Endodermal cell (in vitro differentiated cells): ENCODE results near the gene OR7G2. TPM values are rescaled to one million over a fixed set of nuclear protein-coding genes. Genes with fewer than 3 reads are reported as not detected.

Experiments used
- DNase-seq: peaks from one replicate; pipeline ENCODE4 v3.0.0-alpha.2; 2017
- H3K27ac ChIP-seq: 2 replicates; pipeline ENCODE4 v1.5.1; 2013; ENCODE audit warnings: mild to moderate bottlenecking, low read depth, low read length, moderate library complexity
- H3K27me3 ChIP-seq: 2 replicates; pipeline ENCODE4 v1.6.1; 2013; ENCODE audit warnings: mild to moderate bottlenecking, low read length, moderate library complexity; ENCODE audit not compliant: insufficient read depth, control insufficient read depth, poor library complexity, severe bottlenecking
- H3K36me3 ChIP-seq: 2 replicates; pipeline ENCODE4 v1.7.0; 2013; ENCODE audit warnings: mild to moderate bottlenecking, low read length, moderate library complexity; ENCODE audit not compliant: control insufficient read depth, insufficient read depth
- H3K4me1 ChIP-seq: one replicate; pipeline ENCODE4 v1.7.0; 2013; ENCODE audit warnings: low read length; ENCODE audit not compliant: control insufficient read depth, insufficient read depth
- H3K4me3 ChIP-seq: 2 replicates; pipeline ENCODE4 v1.5.1; 2013; ENCODE audit warnings: mild to moderate bottlenecking, low read length, moderate library complexity
- H3K9ac ChIP-seq: 2 replicates; pipeline ENCODE4 v1.6.1; 2013; ENCODE audit warnings: mild to moderate bottlenecking, low read length, moderate library complexity; ENCODE audit not compliant: poor library complexity, severe bottlenecking; ENCODE audit errors: extremely low read depth
- H3K9me3 ChIP-seq: 2 replicates; pipeline ENCODE4 v1.6.1; 2013; ENCODE audit warnings: mild to moderate bottlenecking, low read length, moderate library complexity; ENCODE audit not compliant: control insufficient read depth
- H3K27ac Mint-ChIP-seq: 2 replicates; pipeline ENCODE4 v1.8.0; 2020; ENCODE audit warnings: mixed read lengths
- H3K27me3 Mint-ChIP-seq: 2 replicates; pipeline ENCODE4 v1.8.0; 2021; ENCODE audit warnings: mild to moderate bottlenecking, mixed read lengths; ENCODE audit not compliant: insufficient read depth
- H3K36me3 Mint-ChIP-seq: 2 replicates; pipeline ENCODE4 v1.8.0; 2020; ENCODE audit warnings: low read depth, mixed read lengths
- H3K4me1 Mint-ChIP-seq: 2 replicates; pipeline ENCODE4 v1.8.0; 2020; ENCODE audit warnings: mixed read lengths
- H3K4me3 Mint-ChIP-seq: 2 replicates; pipeline ENCODE4 v1.8.0; 2020; ENCODE audit warnings: mild to moderate bottlenecking, moderate library complexity, mixed read lengths
- H3K9me3 Mint-ChIP-seq: 2 replicates; pipeline ENCODE4 v1.8.0; 2020; ENCODE audit warnings: mild to moderate bottlenecking, mixed read lengths
- WGBS, 2 experiments: methylation state at CpG; one replicate each; pipeline versions ENCODE4 v1.1.5 to v1.1.7; 2013; ENCODE audit warnings: missing lambda C conversion rate in 2 of 2, mixed read lengths in 1 of 2; ENCODE audit not compliant: insufficient coverage in 1 of 2, insufficient read length in 1 of 2; 5-methylcytosine and 5-hydroxymethylcytosine counted together
- total RNA-seq, 2 donors: library from RNA; stranded (reverse); fragmentation: NEBNext Ultra II Directional in 1 of 2; extraction: Animal tissue kit (Norgen Biotek cat#: 25700) in 1 of 2; gene quantifications; 2 replicates in 1 of 2; 3 replicates in 1 of 2; pipeline ENCODE4 v1.2.1, GENCODE V29; 2021
- TF ChIP-seq, protein P1 (sequence below): fragments of 200-600 bp; sonication (generic); conservative IDR thresholded peaks from 2 replicates; pipeline ENCODE4 v1.5.0; 2021; ENCODE audit warnings: antibody characterized with exemption, mild to moderate bottlenecking

OR7G2 gene
- total RNA-seq, 2 donors from 2014 or later: not detected

DNA sequence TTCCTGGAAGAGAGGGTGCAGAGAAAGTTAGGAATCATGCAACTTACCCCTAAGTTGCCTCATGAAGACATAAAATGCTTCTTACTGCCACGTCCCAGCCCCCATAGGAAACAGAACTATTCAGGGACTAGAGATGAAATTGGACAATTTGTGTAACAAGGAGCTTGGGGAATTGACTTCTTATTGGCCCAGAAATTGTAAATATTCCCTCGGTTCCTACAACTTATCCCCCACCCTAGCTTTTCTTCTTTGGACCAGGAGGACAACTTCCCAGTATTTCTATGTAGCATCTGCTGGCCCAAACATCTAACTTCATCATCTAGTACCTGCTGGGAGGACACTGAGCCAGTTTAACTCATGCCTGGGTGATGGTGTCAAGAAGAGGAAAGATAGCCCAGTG, 20.5 kb downstream of the OR7G2 start, which contains the start of gene OR1M1:
TSS of gene OR1M1 (plus strand) at position 301 of the 400 bp plus-strand sequence. CDS start 6,184 bp downstream, outside the sequence.
- no peaks in the 10 kb centered on the region for H3K4me1 Mint-ChIP-seq
- H3K4me3 Mint-ChIP-seq: no peak within 1 kb of the TSS
- Histone ChIP-seq H3K9me3 (peaks cover 9% of the 10 kb centered on the region), H3K9ac (no peak within 1 kb of the TSS), H3K27me3 (no peaks in the 10 kb centered on the region), H3K27ac (no peak within 1 kb of the TSS), H3K4me3 (no peak within 1 kb of the TSS), H3K36me3 (no peaks in the 10 kb centered on the region), H3K4me1 (no peaks in the 10 kb centered on the region)
- H3K27ac Mint-ChIP-seq: no peak within 1 kb of the TSS
- DNase-seq: no peak
- H3K27me3 Mint-ChIP-seq: no peaks in the 10 kb centered on the region
- H3K36me3 Mint-ChIP-seq: no peaks in the 10 kb centered on the region
- H3K9me3 Mint-ChIP-seq: peaks cover 48% of the 10 kb centered on the region
- TF ChIP-seq, protein P1, sequence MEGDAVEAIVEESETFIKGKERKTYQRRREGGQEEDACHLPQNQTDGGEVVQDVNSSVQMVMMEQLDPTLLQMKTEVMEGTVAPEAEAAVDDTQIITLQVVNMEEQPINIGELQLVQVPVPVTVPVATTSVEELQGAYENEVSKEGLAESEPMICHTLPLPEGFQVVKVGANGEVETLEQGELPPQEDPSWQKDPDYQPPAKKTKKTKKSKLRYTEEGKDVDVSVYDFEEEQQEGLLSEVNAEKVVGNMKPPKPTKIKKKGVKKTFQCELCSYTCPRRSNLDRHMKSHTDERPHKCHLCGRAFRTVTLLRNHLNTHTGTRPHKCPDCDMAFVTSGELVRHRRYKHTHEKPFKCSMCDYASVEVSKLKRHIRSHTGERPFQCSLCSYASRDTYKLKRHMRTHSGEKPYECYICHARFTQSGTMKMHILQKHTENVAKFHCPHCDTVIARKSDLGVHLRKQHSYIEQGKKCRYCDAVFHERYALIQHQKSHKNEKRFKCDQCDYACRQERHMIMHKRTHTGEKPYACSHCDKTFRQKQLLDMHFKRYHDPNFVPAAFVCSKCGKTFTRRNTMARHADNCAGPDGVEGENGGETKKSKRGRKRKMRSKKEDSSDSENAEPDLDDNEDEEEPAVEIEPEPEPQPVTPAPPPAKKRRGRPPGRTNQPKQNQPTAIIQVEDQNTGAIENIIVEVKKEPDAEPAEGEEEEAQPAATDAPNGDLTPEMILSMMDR: no peak
- 20 to 52% methylated on average over 1 to 2 of the region's 2 CpGs for WGBS, 2 experiments

DNA sequence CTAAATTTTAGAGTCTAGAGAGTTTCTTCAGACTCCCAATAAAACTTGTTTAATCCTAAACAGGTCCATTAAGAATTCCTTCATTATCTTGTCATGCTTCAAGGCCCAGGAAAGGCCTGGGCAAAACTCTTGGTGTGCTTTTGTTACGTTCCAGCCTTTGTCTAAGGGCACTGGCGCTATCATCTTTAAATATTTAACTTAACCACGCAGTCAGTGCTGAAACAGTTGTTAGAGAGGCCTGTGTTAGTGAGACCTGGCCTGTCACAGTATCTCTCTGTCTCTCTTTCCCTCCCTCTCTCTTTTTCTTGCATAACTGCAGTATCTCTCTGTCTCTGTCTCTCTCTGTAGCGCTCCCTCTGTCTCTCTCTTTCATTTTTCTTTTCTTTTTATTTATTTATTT, 28.6 kb downstream of the OR7G2 start:
- no peak overlapping the region for H3K27ac ChIP-seq
- H3K4me1 ChIP-seq: no peaks in the 10 kb centered on the region
- no peaks in the 10 kb centered on the region for H3K27me3 ChIP-seq
- no peaks in the 10 kb centered on the region for H3K9me3 ChIP-seq
- H3K4me3 ChIP-seq: no peak overlapping the region
- no peak for DNase-seq
- Mint-ChIP-seq H3K4me1 (peaks cover 25% of the 10 kb centered on the region), H3K27me3 (no peaks in the 10 kb centered on the region), H3K4me3 (no peak overlapping the region), H3K27ac (no peak overlapping the region), H3K9me3 (peaks cover 1% of the 10 kb centered on the region), H3K36me3 (no peaks in the 10 kb centered on the region)
- TF ChIP-seq, protein P1: no peak
- H3K9ac ChIP-seq: no peak overlapping the region
- no peaks in the 10 kb centered on the region for H3K36me3 ChIP-seq
- 79 to 90% methylated on average over 3 to 4 of the region's 4 CpGs for WGBS, 2 experiments

DNA sequence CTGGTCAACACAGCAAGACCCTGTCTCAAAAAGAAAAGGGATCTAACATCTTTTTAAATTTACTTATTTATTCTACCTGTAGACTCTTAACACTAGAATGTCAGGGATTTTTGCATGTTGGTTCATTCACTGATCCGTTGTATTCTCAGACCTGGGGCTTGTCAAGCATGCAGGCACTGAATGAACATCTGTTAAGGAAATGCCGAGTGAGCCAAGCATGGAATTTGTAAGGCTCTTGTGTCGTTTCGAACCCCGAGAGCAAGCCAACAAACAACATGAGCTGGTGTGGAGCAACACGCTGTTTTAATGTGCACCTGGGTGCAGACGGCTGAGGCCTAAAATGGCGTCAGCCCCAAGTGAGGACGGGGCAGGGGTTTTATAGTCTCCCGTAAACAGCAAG, 30.4 kb downstream of the OR7G2 start:
- H3K9me3 ChIP-seq: no peaks in the 10 kb centered on the region
- no peak for DNase-seq
- no peaks in the 10 kb centered on the region for H3K4me1 ChIP-seq
- H3K27me3 ChIP-seq: no peaks in the 10 kb centered on the region
- Mint-ChIP-seq H3K9me3 (no peaks in the 10 kb centered on the region), H3K27me3 (no peaks in the 10 kb centered on the region), H3K4me1 (peaks cover 25% of the 10 kb centered on the region), H3K4me3 (no peak overlapping the region), H3K36me3 (no peaks in the 10 kb centered on the region), H3K27ac (no peak overlapping the region)
- WGBS, 2 experiments: 91 to 96% methylated on average over 10 of the region's 10 CpGs
- H3K4me3 ChIP-seq: no peak overlapping the region
- no peak overlapping the region for H3K27ac ChIP-seq
- no peak overlapping the region for H3K9ac ChIP-seq
- TF ChIP-seq, protein P1: no peak
- H3K36me3 ChIP-seq: no peaks in the 10 kb centered on the region
